Activated B cell treated with CpG ODN at 0.5 μM for 24 hours (primary cell): ENCODE data around the gene RBKS. TPM values are rescaled to one million over a fixed set of nuclear protein-coding genes. Genes with fewer than 3 reads are reported as not detected.

Source experiments
- ATAC-seq: fragments of 200-7000 bp; cut with Tn5 transposase; one replicate; pipeline ENCODE4 v1.10.0; 2021; ENCODE audit warnings: low read depth, mild to moderate bottlenecking, moderate library complexity
- CTCF ChIA-PET: fragments of 350-600 bp; sonication (Branson Sonifier 250); formaldehyde crosslinking; loops from one replicate; lab custom pipeline; 2021; ENCODE audit warnings: antibody characterized with exemption; lab: Charles Lee
- POLR2A ChIA-PET: fragments of 350-600 bp; sonication (Branson Sonifier 250); formaldehyde crosslinking; loops from one replicate; lab custom pipeline; 2021; ENCODE audit warnings: antibody characterized with exemption; lab: Charles Lee
- DNase-seq: peaks from one replicate; pipeline ENCODE4 v3.0.0; 2022
- H3K27ac Mint-ChIP-seq: one replicate; pipeline ENCODE4 v1.8.0; 2020; ENCODE audit warnings: mixed read lengths
- H3K27me3 Mint-ChIP-seq: one replicate; pipeline ENCODE4 v1.8.0; 2021; ENCODE audit warnings: mixed read lengths
- H3K36me3 Mint-ChIP-seq: one replicate; pipeline ENCODE4 v1.8.0; 2021; ENCODE audit warnings: low read depth, mixed read lengths
- H3K4me1 Mint-ChIP-seq: one replicate; pipeline ENCODE4 v1.8.0; 2021; ENCODE audit warnings: mixed read lengths
- H3K4me3 Mint-ChIP-seq: one replicate; pipeline ENCODE4 v1.8.0; 2020; ENCODE audit warnings: mild to moderate bottlenecking, mixed read lengths
- H3K9me3 Mint-ChIP-seq: one replicate; pipeline ENCODE4 v1.8.0; 2020; ENCODE audit warnings: mixed read lengths
- intact Hi-C: fragments of 100-400 bp; cut with micrococcal nuclease; formaldehyde crosslinking; loops from one replicate; pipeline ENCODE4 v1.15.1; 2024
- total RNA-seq: library from RNA; stranded (reverse); gene quantifications from 2 replicates; pipeline ENCODE4 v1.2.3, GENCODE V29; 2022
- TF ChIP-seq, protein P1 (sequence below): fragments of 200-600 bp; IDR thresholded peaks from one replicate; pipeline ENCODE4 v1.8.0; 2022; ENCODE audit warnings: antibody characterized with exemption, mild to moderate bottlenecking

RBKS gene
- total RNA-seq, 1 donor from 2014 or later: 3.1 TPM

DNA sequence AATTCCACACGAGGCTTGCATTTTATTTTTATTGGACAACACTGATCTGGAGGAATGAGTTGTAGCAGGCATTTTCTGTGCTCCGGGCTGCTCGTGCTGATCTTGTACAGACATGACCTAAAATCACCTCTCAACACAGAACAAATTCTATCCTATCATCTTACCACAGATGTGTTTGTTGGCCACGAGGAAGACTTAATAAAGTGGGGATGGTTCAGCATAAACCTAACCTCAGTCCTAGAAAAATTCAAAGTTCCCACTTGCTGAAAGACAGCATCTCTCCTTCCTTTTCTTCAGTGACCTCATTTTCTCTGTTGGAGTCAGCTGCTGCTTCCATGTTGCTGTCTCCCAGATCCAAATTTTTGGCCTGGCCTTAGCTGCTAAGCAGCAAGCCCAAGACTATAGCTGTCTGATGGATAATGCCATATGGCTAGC lies 45.3 kb downstream of the RBKS start:
- DNase-seq (no peak), ATAC-seq (no peak)
- TF ChIP-seq, protein P1, sequence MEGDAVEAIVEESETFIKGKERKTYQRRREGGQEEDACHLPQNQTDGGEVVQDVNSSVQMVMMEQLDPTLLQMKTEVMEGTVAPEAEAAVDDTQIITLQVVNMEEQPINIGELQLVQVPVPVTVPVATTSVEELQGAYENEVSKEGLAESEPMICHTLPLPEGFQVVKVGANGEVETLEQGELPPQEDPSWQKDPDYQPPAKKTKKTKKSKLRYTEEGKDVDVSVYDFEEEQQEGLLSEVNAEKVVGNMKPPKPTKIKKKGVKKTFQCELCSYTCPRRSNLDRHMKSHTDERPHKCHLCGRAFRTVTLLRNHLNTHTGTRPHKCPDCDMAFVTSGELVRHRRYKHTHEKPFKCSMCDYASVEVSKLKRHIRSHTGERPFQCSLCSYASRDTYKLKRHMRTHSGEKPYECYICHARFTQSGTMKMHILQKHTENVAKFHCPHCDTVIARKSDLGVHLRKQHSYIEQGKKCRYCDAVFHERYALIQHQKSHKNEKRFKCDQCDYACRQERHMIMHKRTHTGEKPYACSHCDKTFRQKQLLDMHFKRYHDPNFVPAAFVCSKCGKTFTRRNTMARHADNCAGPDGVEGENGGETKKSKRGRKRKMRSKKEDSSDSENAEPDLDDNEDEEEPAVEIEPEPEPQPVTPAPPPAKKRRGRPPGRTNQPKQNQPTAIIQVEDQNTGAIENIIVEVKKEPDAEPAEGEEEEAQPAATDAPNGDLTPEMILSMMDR: no peak
- no peaks in the 10 kb centered on the region for H3K36me3 Mint-ChIP-seq
- H3K27ac Mint-ChIP-seq: no peak overlapping the region
- intact Hi-C loops: no loop called here
- H3K4me3 Mint-ChIP-seq: no peak overlapping the region
- POLR2A ChIA-PET: no interaction called here
- no peaks in the 10 kb centered on the region for H3K9me3 Mint-ChIP-seq
- no peaks in the 10 kb centered on the region for H3K4me1 Mint-ChIP-seq
- H3K27me3 Mint-ChIP-seq: no peaks in the 10 kb centered on the region
- CTCF ChIA-PET: no interaction called here

DNA sequence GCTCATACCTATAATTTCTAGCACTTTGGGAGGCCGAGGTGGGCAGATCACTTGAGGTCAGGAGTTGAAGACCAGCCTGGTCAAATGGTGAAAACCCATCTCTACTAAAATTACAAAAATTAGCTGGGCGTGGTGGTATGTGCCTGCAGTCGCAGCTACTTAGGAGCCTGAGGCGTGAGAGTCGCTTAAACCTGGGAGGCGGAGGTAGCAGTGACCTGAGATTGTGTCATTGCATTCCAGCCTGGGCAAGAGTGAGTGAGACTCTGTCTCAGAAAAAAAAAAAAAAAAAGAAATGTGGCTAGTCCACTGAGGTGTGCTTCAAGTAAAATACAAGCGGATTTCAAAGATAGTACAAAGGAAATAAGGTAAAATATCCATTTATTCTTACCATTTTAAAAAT lies 46.2 kb downstream of the RBKS start:
- Mint-ChIP-seq H3K9me3 (no peaks in the 10 kb centered on the region), H3K36me3 (no peaks in the 10 kb centered on the region), H3K4me3 (no peak overlapping the region), H3K4me1 (no peaks in the 10 kb centered on the region), H3K27ac (no peak overlapping the region), H3K27me3 (no peaks in the 10 kb centered on the region)
- DNase-seq (no peak), ATAC-seq (no peak)
- ChIA-PET CTCF (no interaction called here), POLR2A (no interaction called here)
- intact Hi-C loops: no loop called here
- TF ChIP-seq, protein P1: no peak

DNA sequence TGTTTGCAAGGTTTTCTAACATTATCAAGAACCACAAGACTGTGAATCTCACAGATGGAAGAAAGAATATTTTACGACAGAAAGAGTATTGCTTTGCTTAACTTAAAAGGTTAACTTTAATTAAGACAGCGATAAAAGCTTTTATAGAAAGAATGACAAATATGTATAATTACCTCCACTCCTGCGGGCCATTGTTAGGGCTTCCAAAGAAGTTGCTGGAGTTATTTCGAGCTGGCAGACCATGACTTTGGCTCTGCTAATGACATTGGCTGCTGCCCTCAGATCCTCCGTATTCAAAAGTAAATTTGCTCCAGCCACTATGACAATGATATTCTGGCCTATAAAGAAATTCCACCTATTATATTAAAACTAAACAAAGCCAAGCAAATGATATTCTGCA lies 47.3 kb downstream of the RBKS start:
- no peaks in the 10 kb centered on the region for H3K27me3 Mint-ChIP-seq
- no peak overlapping the region for H3K27ac Mint-ChIP-seq
- intact Hi-C loops: no loop called here
- POLR2A ChIA-PET: no interaction called here
- DNase-seq (no peak), ATAC-seq (no peak)
- H3K4me3 Mint-ChIP-seq: no peak overlapping the region
- H3K9me3 Mint-ChIP-seq: no peaks in the 10 kb centered on the region
- CTCF ChIA-PET: no interaction called here
- TF ChIP-seq, protein P1: no peak
- no peaks in the 10 kb centered on the region for H3K36me3 Mint-ChIP-seq
- no peaks in the 10 kb centered on the region for H3K4me1 Mint-ChIP-seq

DNA sequence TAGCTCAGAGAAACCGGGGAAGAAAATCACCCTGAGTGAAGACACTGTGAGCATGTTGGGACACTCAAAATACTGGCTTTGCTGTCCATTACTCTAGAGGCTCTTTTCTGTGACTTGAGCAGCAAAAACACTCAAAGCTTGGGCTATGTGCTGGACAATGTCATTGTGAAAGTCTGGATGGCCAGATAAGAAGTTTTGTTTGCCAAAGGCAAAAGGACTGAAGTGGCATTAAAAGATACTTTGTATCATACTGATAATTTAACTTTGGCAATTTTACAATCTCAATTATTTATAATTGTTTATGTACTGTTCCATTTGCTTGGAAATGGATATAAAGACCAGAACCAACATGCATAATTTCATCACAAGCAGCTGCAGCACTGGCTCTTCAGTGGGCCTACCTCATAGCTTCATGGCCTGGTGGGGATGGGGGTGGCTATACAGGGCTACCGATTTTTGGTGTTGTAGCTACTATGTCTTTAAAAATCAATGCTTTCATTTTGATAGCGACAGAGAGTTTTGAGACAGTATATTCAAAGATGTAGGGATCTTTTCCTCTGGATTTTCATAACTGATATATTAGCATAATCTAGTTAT lies 51.1 kb downstream of the RBKS start:
- Mint-ChIP-seq H3K4me1 (no peaks in the 10 kb centered on the region), H3K27ac (no peak overlapping the region), H3K27me3 (no peaks in the 10 kb centered on the region), H3K4me3 (no peak overlapping the region), H3K36me3 (no peaks in the 10 kb centered on the region), H3K9me3 (no peaks in the 10 kb centered on the region)
- ChIA-PET POLR2A (no interaction called here), CTCF (interaction anchor here (1.5 kb wide), 1 partner anchor 135 kb away, joined by 3 read pairs; no protein-coding TSS in a partner anchor)
- intact Hi-C loops: no loop called here
- DNase-seq: no peak
- TF ChIP-seq, protein P1: no peak
- no peak for ATAC-seq

DNA sequence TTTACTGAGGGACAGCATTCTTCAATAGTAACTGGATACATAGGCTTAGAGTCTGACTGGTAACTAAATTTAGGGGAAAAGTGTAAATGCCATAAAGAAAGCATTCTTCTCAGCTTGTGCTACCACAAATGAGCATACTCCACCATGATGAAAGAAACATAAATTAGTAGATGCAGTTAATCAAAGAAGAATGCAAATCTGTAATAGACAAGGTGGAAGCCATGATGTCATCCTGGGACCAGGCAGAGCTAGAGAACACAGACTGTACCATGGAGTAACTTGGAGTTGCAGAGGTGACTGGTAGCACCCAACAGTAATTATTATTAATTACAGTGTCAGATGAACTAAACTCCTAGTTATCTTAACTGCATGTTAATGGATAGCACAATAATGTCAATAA lies 51.7 kb downstream of the RBKS start:
- no peaks in the 10 kb centered on the region for H3K27me3 Mint-ChIP-seq
- H3K4me3 Mint-ChIP-seq: no peak overlapping the region
- ATAC-seq (no peak), DNase-seq (no peak)
- intact Hi-C loops: no loop called here
- no peak overlapping the region for H3K27ac Mint-ChIP-seq
- ChIA-PET CTCF (interaction anchor here (1.5 kb wide), 1 partner anchor 134 kb away, joined by 3 read pairs; no protein-coding TSS in a partner anchor), POLR2A (no interaction called here)
- no peaks in the 10 kb centered on the region for H3K4me1 Mint-ChIP-seq
- TF ChIP-seq, protein P1: no peak
- H3K36me3 Mint-ChIP-seq: no peaks in the 10 kb centered on the region
- no peaks in the 10 kb centered on the region for H3K9me3 Mint-ChIP-seq
